GM12874 (cell line): ENCODE data around the gene PTPN4.

Experiments used
- CTCF ChIP-seq: IDR thresholded peaks from 2 replicates; pipeline ENCODE4 v1.5.1; 2011; ENCODE audit warnings: low read depth, mild to moderate bottlenecking, control low read depth, low read length, moderate library complexity; ENCODE audit not compliant: insufficient read depth

PTPN4 gene

GRCh38 chr2:119897736-119898395 lies 138.1 kb downstream of the PTPN4 start:
- no peak for TF ChIP-seq CTCF

GRCh38 chr2:119901013-119901412 lies 141.3 kb downstream of the PTPN4 start:
- no peak for TF ChIP-seq CTCF

- no peak for TF ChIP-seq CTCF
These were observed 150.8 kb downstream of the PTPN4 start for GRCh38 chr2:119910566-119910965.

- TF ChIP-seq CTCF = no peak
These were observed 154.5 kb downstream of the PTPN4 start for GRCh38 chr2:119914266-119914665.

GRCh38 chr2:119921825-119922224 lies 162.1 kb downstream of the PTPN4 start:
- no peak for TF ChIP-seq CTCF

GRCh38 chr2:119922699-119923098 lies 163.0 kb downstream of the PTPN4 start:
- TF ChIP-seq CTCF = no peak

GRCh38 chr2:119929537-119929936 lies 169.8 kb downstream of the PTPN4 start:
- no peak for TF ChIP-seq CTCF
